ENCODE results near the gene GAS2L2. TPM values are rescaled to one million over a fixed set of nuclear protein-coding genes. Genes with fewer than 3 reads are reported as not detected.
"Not testable (repeated sequence)": the region's sequence is repeated elsewhere in the genome, so short reads cannot be mapped to it uniquely, and the experiment has no call there.

The GAS2L2 gene
- total RNA-seq, 1 experiment from 2014 or later: 0.23 TPM

- Mint-ChIP-seq H3K36me3 (ENCODE audit: insufficient read depth, unreplicated experiment) (peaks cover 14% of the 10 kb centered on the region), H3K9me3 (ENCODE audit: unreplicated experiment) (no peaks in the 10 kb centered on the region), H3K27ac (ENCODE audit: low read depth, unreplicated experiment) (no peak overlapping the region), H3K27me3 (ENCODE audit: insufficient read depth, unreplicated experiment) (no peaks in the 10 kb centered on the region), H3K4me1 (ENCODE audit: insufficient read depth, unreplicated experiment) (peaks cover 13% of the 10 kb centered on the region), H3K4me3 (ENCODE audit: unreplicated experiment) (no peak overlapping the region)
- no TSS peak for BruUV-seq (replicated peaks)
- no peak for TF ChIP-seq CTCF (IDR thresholded peaks at IDR 0.05; ENCODE audit: unreplicated experiment)
- no peak for DNase-seq (ENCODE audit: unreplicated experiment)
- CTCF ChIA-PET: interaction anchor here (0.8 to 30.0 kb wide), 5 partner anchors 10 to 149 kb away, joined by 3 to 684 read pairs (median 23); partner anchors contain the start of genes MMP28 and TAF15
- intact Hi-C loops (cut with micrococcal nuclease): no loop called here
- POLR2A ChIA-PET: interaction anchor here (0.6 to 26.1 kb wide), 6 partner anchors 10 to 46 kb away, joined by 3 to 736 read pairs (median 3); partner anchors contain the start of genes MMP28 and TAF15
These were observed 8.6 kb upstream of the GAS2L2 start for GRCh38 chr17:35761601-35762000.

DNA sequence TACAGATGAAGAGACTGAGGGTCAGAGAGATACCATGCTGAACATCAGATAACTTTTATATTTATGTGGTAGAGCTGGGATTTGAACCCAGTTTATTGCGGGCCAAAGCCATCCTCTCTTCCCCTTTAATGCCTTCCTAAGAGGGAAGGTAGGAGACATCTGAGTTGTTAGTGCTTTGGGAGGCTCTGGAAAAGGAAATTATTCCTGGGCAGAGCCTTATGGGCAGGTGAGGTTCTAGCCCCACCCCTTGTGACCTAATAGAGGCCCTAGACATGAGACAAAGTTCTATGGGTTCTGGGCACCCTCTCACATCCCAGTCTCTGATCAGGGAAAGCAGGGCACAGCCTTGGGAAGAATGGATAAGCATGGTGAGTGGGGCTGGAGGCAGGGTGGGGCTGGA lies 7.5 kb upstream of the GAS2L2 start, which contains the start of gene C17orf50:
Gene C17orf50, plus strand, starts transcription at position 301 of the 400 bp plus-strand sequence. Its CDS starts 55 bp downstream, at position 356.
- H3K27me3 Mint-ChIP-seq (ENCODE audit: insufficient read depth, unreplicated experiment): no peaks in the 10 kb centered on the region
- no peak within 1 kb of the TSS for H3K27ac Mint-ChIP-seq (ENCODE audit: low read depth, unreplicated experiment)
- CTCF ChIA-PET: interaction anchor here (3.5 to 30.0 kb wide), 2 partner anchors 12 to 48 kb away, joined by 23 to 684 read pairs; partner anchors contain the start of gene TAF15
- intact Hi-C loops (cut with micrococcal nuclease): no loop called here
- no peaks in the 10 kb centered on the region for H3K9me3 Mint-ChIP-seq (ENCODE audit: unreplicated experiment)
- POLR2A ChIA-PET: interaction anchor here (3.4 kb wide), 1 partner anchor 47 kb away, joined by 20 read pairs; the partner anchor contains the start of gene TAF15
- no TSS peak for BruUV-seq (replicated peaks)
- H3K4me3 Mint-ChIP-seq (ENCODE audit: unreplicated experiment): no peak within 1 kb of the TSS
- peaks cover 13% of the 10 kb centered on the region for H3K4me1 Mint-ChIP-seq (ENCODE audit: insufficient read depth, unreplicated experiment)
- no peak for DNase-seq (ENCODE audit: unreplicated experiment)
- TF ChIP-seq CTCF (IDR thresholded peaks at IDR 0.05; ENCODE audit: unreplicated experiment): no peak
- peaks cover 14% of the 10 kb centered on the region for H3K36me3 Mint-ChIP-seq (ENCODE audit: insufficient read depth, unreplicated experiment)

- Mint-ChIP-seq H3K9me3 (ENCODE audit: unreplicated experiment) (no peaks in the 10 kb centered on the region), H3K4me3 (ENCODE audit: unreplicated experiment) (no peak overlapping the region), H3K27me3 (ENCODE audit: insufficient read depth, unreplicated experiment) (no peaks in the 10 kb centered on the region), H3K27ac (ENCODE audit: low read depth, unreplicated experiment) (no peak overlapping the region), H3K4me1 (ENCODE audit: insufficient read depth, unreplicated experiment) (no peaks in the 10 kb centered on the region), H3K36me3 (ENCODE audit: insufficient read depth, unreplicated experiment) (peaks cover 4% of the 10 kb centered on the region)
- TF ChIP-seq CTCF (IDR thresholded peaks at IDR 0.05; ENCODE audit: unreplicated experiment): no peak
- DNase-seq (ENCODE audit: unreplicated experiment): no peak
- ChIA-PET POLR2A (interaction anchor here (1.1 to 2.0 kb wide), 4 partner anchors 10 to 52 kb away, joined by 3 to 7 read pairs (median 4); partner anchors contain the start of gene TAF15), CTCF (interaction anchor here (0.6 to 30.0 kb wide), 5 partner anchors 9 to 752 kb away, joined by 3 to 684 read pairs (median 6); partner anchors contain the start of gene TAF15)
- no TSS peak for BruUV-seq (replicated peaks)
- intact Hi-C loops (cut with micrococcal nuclease): no loop called here
These were observed 4.2 kb upstream of the GAS2L2 start for GRCh38 chr17:35757243-35757642.

DNA sequence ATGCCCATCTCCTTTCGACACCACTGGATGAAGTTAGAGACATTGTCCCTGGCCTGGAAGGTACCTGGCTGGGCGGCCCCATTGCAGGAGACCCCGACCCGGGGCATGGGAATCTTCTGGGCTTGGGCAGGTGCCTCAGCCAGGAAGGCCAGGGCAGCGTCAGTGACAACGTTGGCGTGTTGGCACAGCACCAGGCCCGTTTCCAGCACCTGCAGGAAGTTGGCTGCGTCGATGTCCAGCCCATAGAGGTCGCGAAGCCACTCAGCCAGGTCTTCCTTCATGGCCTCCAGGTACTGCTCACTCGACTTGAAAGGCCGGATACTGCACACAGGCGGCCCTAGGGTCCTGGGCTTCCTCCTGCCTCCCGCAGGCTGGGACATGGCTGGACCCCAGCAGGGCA lies 568 bp downstream of the GAS2L2 start:
- intact Hi-C loops (cut with micrococcal nuclease): no loop called here
- peaks cover 10% of the 10 kb centered on the region for H3K4me1 Mint-ChIP-seq (ENCODE audit: insufficient read depth, unreplicated experiment)
- no peak overlapping the region for H3K4me3 Mint-ChIP-seq (ENCODE audit: unreplicated experiment)
- POLR2A ChIA-PET: interaction anchor here (1.1 kb wide), 1 partner anchor 9 kb away, joined by 3 read pairs; no protein-coding TSS in a partner anchor
- no peak overlapping the region for H3K27ac Mint-ChIP-seq (ENCODE audit: low read depth, unreplicated experiment)
- no peaks in the 10 kb centered on the region for H3K9me3 Mint-ChIP-seq (ENCODE audit: unreplicated experiment)
- CTCF ChIA-PET: interaction anchor here (0.6 to 1.1 kb wide), 4 partner anchors 11 to 139 kb away, joined by 3 to 4 read pairs (median 4); no protein-coding TSS in a partner anchor
- TF ChIP-seq CTCF (IDR thresholded peaks at IDR 0.05; ENCODE audit: unreplicated experiment): no peak
- peaks cover 4% of the 10 kb centered on the region for H3K36me3 Mint-ChIP-seq (ENCODE audit: insufficient read depth, unreplicated experiment)
- no peaks in the 10 kb centered on the region for H3K27me3 Mint-ChIP-seq (ENCODE audit: insufficient read depth, unreplicated experiment)
- no peak for DNase-seq (ENCODE audit: unreplicated experiment)
- BruUV-seq (replicated peaks): no TSS peak

DNA sequence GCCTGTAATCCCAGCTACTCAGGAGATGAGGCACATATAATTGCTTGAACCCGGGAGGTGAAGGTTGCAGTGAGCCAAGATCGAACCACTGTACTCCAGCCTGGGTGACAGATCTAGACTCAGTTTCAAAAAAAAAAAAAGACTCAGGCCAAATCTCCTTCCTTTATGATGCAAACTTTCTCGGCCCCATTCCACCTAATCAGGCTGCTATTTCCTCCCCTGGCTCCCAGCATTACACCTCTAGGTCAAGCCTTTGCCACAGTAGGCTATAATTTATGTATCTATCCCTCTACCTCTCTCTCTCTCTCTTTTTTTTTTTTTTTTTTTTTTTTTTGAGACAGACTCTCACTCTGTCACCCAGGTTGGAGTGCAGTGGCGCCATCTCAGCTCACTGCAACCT lies 1.5 kb downstream of the GAS2L2 start:
- H3K4me1 Mint-ChIP-seq (ENCODE audit: insufficient read depth, unreplicated experiment); H3K9me3 Mint-ChIP-seq (ENCODE audit: unreplicated experiment); H3K27ac Mint-ChIP-seq (ENCODE audit: low read depth, unreplicated experiment); H3K36me3 Mint-ChIP-seq (ENCODE audit: insufficient read depth, unreplicated experiment); H3K27me3 Mint-ChIP-seq (ENCODE audit: insufficient read depth, unreplicated experiment); DNase-seq (ENCODE audit: unreplicated experiment); intact Hi-C loops (cut with micrococcal nuclease); BruUV-seq (replicated peaks); H3K4me3 Mint-ChIP-seq (ENCODE audit: unreplicated experiment): not testable (repeated sequence)
- ChIA-PET CTCF (interaction anchor here (1.1 to 9.3 kb wide), 2 partner anchors 12 to 139 kb away, joined by 3 to 150 read pairs; no protein-coding TSS in a partner anchor), POLR2A (interaction anchor here (1.1 kb wide), 1 partner anchor 10 kb away, joined by 3 read pairs; no protein-coding TSS in a partner anchor)
